Uterus (tissue), 2 donors: ENCODE data around the gene SBNO1.
"Not testable (repeated sequence)": the region's sequence is repeated elsewhere in the genome, so short reads cannot be mapped to it uniquely, and the experiment has no call there.

ENCODE experiments used
- CTCF ChIP-seq, 4 experiments: fragments of 200-600 bp in 2 of 4; fragments of 450-650 bp in 2 of 4; sonication (generic) in 2 of 4; IDR thresholded peaks; one replicate each; pipeline ENCODE4 v1.5.1; 2016 to 2019; ENCODE audit warnings: antibody characterized with exemption in 4 of 4, mild to moderate bottlenecking in 2 of 4, moderate library complexity in 1 of 4
- POLR2A ChIP-seq, 2 donors: fragments of 450-650 bp; IDR thresholded peaks; one replicate each; pipeline ENCODE4 v1.6.1; 2016; ENCODE audit warnings: antibody characterized with exemption in 2 of 2, mild to moderate bottlenecking in 1 of 2, moderate library complexity in 1 of 2

GRCh38 chr12:123248996-123249741 lies 115.5 kb downstream of the SBNO1 start:
- TF ChIP-seq CTCF, POLR2A (IDR thresholded peaks at IDR 0.05): not testable (repeated sequence)
